ENCODE measurements around the gene TTR. TPM values are rescaled to one million over a fixed set of nuclear protein-coding genes. Genes with fewer than 3 reads are reported as not detected.

The TTR gene
- polyA plus RNA-seq: 1,000 to 10,000 TPM in 1 of 4 donors, 1 to 10 TPM in 2, under 1 TPM in 1; 0.63 to 2,731 (median 6.0) TPM
- long read RNA-seq, donor 1: 0 reads
- long read RNA-seq, donor 2, transcript TTR-203 (3 exons, 956 nt): minor isoform, 11 of 284 reads
- long read RNA-seq, donor 2, transcript TTR-201 (4 exons, 957 nt): major isoform, 165 of 284 reads
- long read RNA-seq, donor 2, partial matches to known transcripts: 95 of 284 reads
- long read RNA-seq, donor 2, other reads (novel, unspliced or antisense): 12 of 284 reads
- long read RNA-seq, donor 3, transcript TTR-202 (2 exons, 745 nt): minor isoform, 18 of 1,120 reads
- long read RNA-seq, donor 3, transcript TTR-203 (3 exons, 956 nt): minor isoform, 84 of 1,120 reads
- long read RNA-seq, donor 3, transcript TTR-201 (4 exons, 957 nt): major isoform, 530 of 1,120 reads
- long read RNA-seq, donor 3, partial matches to known transcripts: 475 of 1,120 reads
- long read RNA-seq, donor 3, other reads (novel, unspliced or antisense): 13 of 1,120 reads
- long read RNA-seq, donor 4, transcript TTR-203 (3 exons, 956 nt): minor isoform, 9 of 125 reads
- long read RNA-seq, donor 4, transcript TTR-201 (4 exons, 957 nt): major isoform, 62 of 125 reads
- long read RNA-seq, donor 4, partial matches to known transcripts: 53 of 125 reads
- long read RNA-seq, donor 4, other reads (novel, unspliced or antisense): 0 of 125 reads
- long read RNA-seq, donor 5, transcript TTR-203 (3 exons, 956 nt): minor isoform, 73 of 1,217 reads
- long read RNA-seq, donor 5, transcript TTR-201 (4 exons, 957 nt): major isoform, 368 of 1,217 reads
- long read RNA-seq, donor 5, transcript TTR-202 (2 exons, 745 nt): minor isoform, 12 of 1,217 reads
- long read RNA-seq, donor 5, partial matches to known transcripts: 751 of 1,217 reads
- long read RNA-seq, donor 5, other reads (novel, unspliced or antisense): 13 of 1,217 reads
- long read RNA-seq, donor 6, transcript TTR-203 (3 exons, 956 nt): minor isoform, 42 of 1,010 reads
- long read RNA-seq, donor 6, transcript TTR-201 (4 exons, 957 nt): major isoform, 454 of 1,010 reads
- long read RNA-seq, donor 6, transcript TTR-202 (2 exons, 745 nt): minor isoform, 6 of 1,010 reads
- long read RNA-seq, donor 6, partial matches to known transcripts: 491 of 1,010 reads
- long read RNA-seq, donor 6, other reads (novel, unspliced or antisense): 17 of 1,010 reads
- long read RNA-seq, donor 7, partial matches to known transcripts: 0 of 1 reads
- long read RNA-seq, donor 7, other reads (novel, unspliced or antisense): 0 of 1 reads
- long read RNA-seq, donor 8, partial matches to known transcripts: 0 of 1 reads
- long read RNA-seq, donor 8, other reads (novel, unspliced or antisense): 0 of 1 reads
- long read RNA-seq, donor 9, transcript TTR-201 (4 exons, 957 nt): major isoform, 211 of 505 reads
- long read RNA-seq, donor 9, transcript TTR-203 (3 exons, 956 nt): minor isoform, 33 of 505 reads
- long read RNA-seq, donor 9, transcript TTR-202 (2 exons, 745 nt): minor isoform, 8 of 505 reads
- long read RNA-seq, donor 9, partial matches to known transcripts: 245 of 505 reads
- long read RNA-seq, donor 9, other reads (novel, unspliced or antisense): 8 of 505 reads
- long read RNA-seq, donor 10, transcript TTR-202 (2 exons, 745 nt): minor isoform, 10 of 1,454 reads
- long read RNA-seq, donor 10, transcript TTR-201 (4 exons, 957 nt): major isoform, 838 of 1,454 reads
- long read RNA-seq, donor 10, transcript TTR-203 (3 exons, 956 nt): minor isoform, 73 of 1,454 reads
- long read RNA-seq, donor 10, partial matches to known transcripts: 500 of 1,454 reads
- long read RNA-seq, donor 10, other reads (novel, unspliced or antisense): 33 of 1,454 reads

GRCh38 chr18:31591628-31592027 is at the start of gene TTR:
TTR (plus strand) TSS chr18:31591877; CDS start chr18:31591903, 26 bp downstream.
- H3K27ac ChIP-seq (ENCODE audit: low read depth in 1 of 3, low read length in 2 of 3): peak within 1 kb of the TSS in 1 of 3 donors; percentile 31
- peak in 1 of 2 donors; percentile 71 for DNase-seq
- H3K9me3 ChIP-seq (ENCODE audit: control insufficient read depth in 2 of 2, insufficient read depth in 1 of 2, low read depth in 1 of 2, low read length in 1 of 2): no peaks in the 10 kb centered on the region
- peak within 1 kb of the TSS in 1 of 3 donors; percentile 36 for H3K4me3 ChIP-seq (ENCODE audit: low read depth in 1 of 3, low read length in 3 of 3)
- H3K4me1 ChIP-seq (ENCODE audit: control insufficient read depth in 3 of 3, insufficient read depth in 2 of 3, low read depth in 1 of 3, low read length in 2 of 3): peaks cover 0 to 39% (median 0%) of the 10 kb centered on the region in 3 donors
- H3K27me3 ChIP-seq (ENCODE audit: control insufficient read depth in 3 of 3, insufficient read depth in 3 of 3, low read length in 3 of 3): no peaks in the 10 kb centered on the region
- FAIRE-seq: no peak
- WGBS, 3 donors: 45 to 65% (median 50%) methylated on average over 5 of the region's 5 CpGs
- H3K36me3 ChIP-seq (ENCODE audit: control insufficient read depth in 3 of 3, insufficient read depth in 2 of 3, low read depth in 1 of 3, low read length in 3 of 3): peaks cover 0 to 11% (median 0%) of the 10 kb centered on the region in 3 donors

GRCh38 chr18:31546476-31546875 is 45.2 kb upstream of the TTR start:
- DNase-seq (no peak), FAIRE-seq (no peak)
- H3K4me3 ChIP-seq (ENCODE audit: low read depth in 1 of 3, low read length in 3 of 3): no peak overlapping the region
- H3K27me3 ChIP-seq (ENCODE audit: control insufficient read depth in 3 of 3, insufficient read depth in 3 of 3, low read length in 3 of 3): no peaks in the 10 kb centered on the region
- WGBS, 3 donors: 57 to 68% (median 63%) methylated on average over 2 of the region's 2 CpGs
- no peak overlapping the region for H3K27ac ChIP-seq (ENCODE audit: low read depth in 1 of 3, low read length in 2 of 3)
- no peaks in the 10 kb centered on the region for H3K9me3 ChIP-seq (ENCODE audit: control insufficient read depth in 2 of 2, insufficient read depth in 1 of 2, low read depth in 1 of 2, low read length in 1 of 2)
- H3K4me1 ChIP-seq (ENCODE audit: control insufficient read depth in 3 of 3, insufficient read depth in 2 of 3, low read depth in 1 of 3, low read length in 2 of 3): peaks cover 0 to 8% (median 0%) of the 10 kb centered on the region in 3 donors
- H3K36me3 ChIP-seq (ENCODE audit: control insufficient read depth in 3 of 3, insufficient read depth in 2 of 3, low read depth in 1 of 3, low read length in 3 of 3): peaks cover 0 to 19% (median 12%) of the 10 kb centered on the region in 3 donors

- 16 to 72% (median 36%) methylated on average over 2 of the region's 2 CpGs for WGBS, 3 donors
- Histone ChIP-seq H3K27ac (ENCODE audit: low read depth in 1 of 3, low read length in 2 of 3) (peak overlapping the region in 1 of 3 donors; percentile 47), H3K4me3 (ENCODE audit: low read depth in 1 of 3, low read length in 3 of 3) (no peak overlapping the region), H3K27me3 (ENCODE audit: control insufficient read depth in 3 of 3, insufficient read depth in 3 of 3, low read length in 3 of 3) (no peaks in the 10 kb centered on the region), H3K36me3 (ENCODE audit: control insufficient read depth in 3 of 3, insufficient read depth in 2 of 3, low read depth in 1 of 3, low read length in 3 of 3) (peaks cover 0 to 6% (median 6%) of the 10 kb centered on the region in 3 donors), H3K4me1 (ENCODE audit: control insufficient read depth in 3 of 3, insufficient read depth in 2 of 3, low read depth in 1 of 3, low read length in 2 of 3) (peaks cover 0 to 8% (median 0%) of the 10 kb centered on the region in 3 donors), H3K9me3 (ENCODE audit: control insufficient read depth in 2 of 2, insufficient read depth in 1 of 2, low read depth in 1 of 2, low read length in 1 of 2) (no peaks in the 10 kb centered on the region)
- DNase-seq (peak; percentile 59 to 67), FAIRE-seq (no peak)
Measured at GRCh38 chr18:31548853-31549252, 42.8 kb upstream of the TTR start.

- 45 to 72% (median 65%) methylated on average over 4 of the region's 4 CpGs for WGBS, 3 donors
- Histone ChIP-seq H3K4me1 (ENCODE audit: control insufficient read depth in 3 of 3, insufficient read depth in 2 of 3, low read depth in 1 of 3, low read length in 2 of 3) (peaks cover 0 to 11% (median 1%) of the 10 kb centered on the region in 3 donors), H3K36me3 (ENCODE audit: control insufficient read depth in 3 of 3, insufficient read depth in 2 of 3, low read depth in 1 of 3, low read length in 3 of 3) (peaks cover 0 to 6% (median 6%) of the 10 kb centered on the region in 3 donors), H3K9me3 (ENCODE audit: control insufficient read depth in 2 of 2, insufficient read depth in 1 of 2, low read depth in 1 of 2, low read length in 1 of 2) (no peaks in the 10 kb centered on the region), H3K27me3 (ENCODE audit: control insufficient read depth in 3 of 3, insufficient read depth in 3 of 3, low read length in 3 of 3) (no peaks in the 10 kb centered on the region), H3K4me3 (ENCODE audit: low read depth in 1 of 3, low read length in 3 of 3) (no peak overlapping the region), H3K27ac (ENCODE audit: low read depth in 1 of 3, low read length in 2 of 3) (peak overlapping the region in 2 of 3 donors; percentile 19 to 47)
- DNase-seq: no peak
- FAIRE-seq: no peak
Measured at GRCh38 chr18:31549416-31549815, 42.3 kb upstream of the TTR start.

GRCh38 chr18:31551883-31552282 is 39.8 kb upstream of the TTR start:
- peaks cover 0 to 25% (median 4%) of the 10 kb centered on the region in 3 donors for H3K4me1 ChIP-seq (ENCODE audit: control insufficient read depth in 3 of 3, insufficient read depth in 2 of 3, low read depth in 1 of 3, low read length in 2 of 3)
- H3K36me3 ChIP-seq (ENCODE audit: control insufficient read depth in 3 of 3, insufficient read depth in 2 of 3, low read depth in 1 of 3, low read length in 3 of 3): no peaks in the 10 kb centered on the region
- no peak overlapping the region for H3K4me3 ChIP-seq (ENCODE audit: low read depth in 1 of 3, low read length in 3 of 3)
- DNase-seq: no peak
- H3K9me3 ChIP-seq (ENCODE audit: control insufficient read depth in 2 of 2, insufficient read depth in 1 of 2, low read depth in 1 of 2, low read length in 1 of 2): no peaks in the 10 kb centered on the region
- H3K27me3 ChIP-seq (ENCODE audit: control insufficient read depth in 3 of 3, insufficient read depth in 3 of 3, low read length in 3 of 3): no peaks in the 10 kb centered on the region
- WGBS, 3 donors: 67 to 74% (median 69%) methylated on average over 3 of the region's 3 CpGs
- no peak for FAIRE-seq
- H3K27ac ChIP-seq (ENCODE audit: low read depth in 1 of 3, low read length in 2 of 3): no peak overlapping the region

- Histone ChIP-seq H3K4me1 (ENCODE audit: control insufficient read depth in 3 of 3, insufficient read depth in 2 of 3, low read depth in 1 of 3, low read length in 2 of 3) (peaks cover 0 to 24% (median 4%) of the 10 kb centered on the region in 3 donors), H3K27me3 (ENCODE audit: control insufficient read depth in 3 of 3, insufficient read depth in 3 of 3, low read length in 3 of 3) (no peaks in the 10 kb centered on the region), H3K4me3 (ENCODE audit: low read depth in 1 of 3, low read length in 3 of 3) (no peak overlapping the region), H3K9me3 (ENCODE audit: control insufficient read depth in 2 of 2, insufficient read depth in 1 of 2, low read depth in 1 of 2, low read length in 1 of 2) (no peaks in the 10 kb centered on the region), H3K27ac (ENCODE audit: low read depth in 1 of 3, low read length in 2 of 3) (no peak overlapping the region), H3K36me3 (ENCODE audit: control insufficient read depth in 3 of 3, insufficient read depth in 2 of 3, low read depth in 1 of 3, low read length in 3 of 3) (no peaks in the 10 kb centered on the region)
- FAIRE-seq: no peak
- 57 to 73% (median 59%) methylated on average over 6 of the region's 6 CpGs for WGBS, 3 donors
- no peak for DNase-seq
Measured at GRCh38 chr18:31553800-31554199, 37.9 kb upstream of the TTR start.

GRCh38 chr18:31554776-31555175 is 36.9 kb upstream of the TTR start:
- 9 to 59% (median 26%) methylated on average over 5 of the region's 5 CpGs for WGBS, 3 donors
- H3K27ac ChIP-seq (ENCODE audit: low read depth in 1 of 3, low read length in 2 of 3): peak overlapping the region in 1 of 3 donors; percentile 41
- no peak for FAIRE-seq
- peaks cover 0 to 17% (median 4%) of the 10 kb centered on the region in 3 donors for H3K4me1 ChIP-seq (ENCODE audit: control insufficient read depth in 3 of 3, insufficient read depth in 2 of 3, low read depth in 1 of 3, low read length in 2 of 3)
- peak; percentile 48 to 54 for DNase-seq
- no peaks in the 10 kb centered on the region for H3K36me3 ChIP-seq (ENCODE audit: control insufficient read depth in 3 of 3, insufficient read depth in 2 of 3, low read depth in 1 of 3, low read length in 3 of 3)
- no peak overlapping the region for H3K4me3 ChIP-seq (ENCODE audit: low read depth in 1 of 3, low read length in 3 of 3)
- H3K9me3 ChIP-seq (ENCODE audit: control insufficient read depth in 2 of 2, insufficient read depth in 1 of 2, low read depth in 1 of 2, low read length in 1 of 2): no peaks in the 10 kb centered on the region
- H3K27me3 ChIP-seq (ENCODE audit: control insufficient read depth in 3 of 3, insufficient read depth in 3 of 3, low read length in 3 of 3): no peaks in the 10 kb centered on the region
